Islet of Langerhans (tissue), 1 donor: ENCODE results near the gene CLSTN3.

ENCODE experiments used
- FAIRE-seq: peaks from one replicate; lab custom pipeline; 2011; peaks lifted over from hg19 to GRCh38; lab: Jason Lieb, UNC

Gene CLSTN3

GRCh38 chr12:7129872-7130691, at the start of gene CLSTN3:
Gene CLSTN3 (plus strand): TSS chr12:7130371. CDS start chr12:7130649, 278 bp downstream.
- FAIRE-seq, result no peak

GRCh38 chr12:7081037-7081436, 49.1 kb upstream of the CLSTN3 start:
- FAIRE-seq, result no peak

GRCh38 chr12:7083125-7083524, 47.0 kb upstream of the CLSTN3 start:
- no peak for FAIRE-seq

- FAIRE-seq, result no peak
These were observed 40.8 kb upstream of the CLSTN3 start for GRCh38 chr12:7089196-7089871.

- no peak for FAIRE-seq
These were observed 39.8 kb upstream of the CLSTN3 start for GRCh38 chr12:7090222-7090998.

GRCh38 chr12:7091171-7091570, 39.0 kb upstream of the CLSTN3 start:
- no peak for FAIRE-seq

- no peak for FAIRE-seq
These were observed 38.4 kb upstream of the CLSTN3 start for GRCh38 chr12:7091660-7092228.

- FAIRE-seq, result peak; percentile 84
These were observed 37.8 kb upstream of the CLSTN3 start, which contains the start of gene C1R for GRCh38 chr12:7092229-7092985. Gene C1R (minus strand): TSS chr12:7092445. CDS start chr12:7092388, 57 bp downstream.

GRCh38 chr12:7092986-7093460, 37.1 kb upstream of the CLSTN3 start:
- no peak for FAIRE-seq

GRCh38 chr12:7093486-7093885, 36.7 kb upstream of the CLSTN3 start:
- FAIRE-seq, result no peak

- no peak for FAIRE-seq
These were observed 36.3 kb upstream of the CLSTN3 start for GRCh38 chr12:7093892-7094291.

- FAIRE-seq, result no peak
These were observed 33.9 kb upstream of the CLSTN3 start for GRCh38 chr12:7096006-7096932.

- FAIRE-seq, result no peak
These were observed 33.2 kb upstream of the CLSTN3 start for GRCh38 chr12:7096979-7097378.

- FAIRE-seq, result no peak
These were observed 30.7 kb upstream of the CLSTN3 start for GRCh38 chr12:7099290-7099996.

GRCh38 chr12:7100239-7100638, 29.9 kb upstream of the CLSTN3 start:
- FAIRE-seq, result no peak

- FAIRE-seq, result no peak
These were observed 29.0 kb upstream of the CLSTN3 start for GRCh38 chr12:7101047-7101693.

GRCh38 chr12:7101694-7102131, 28.5 kb upstream of the CLSTN3 start:
- no peak for FAIRE-seq

- no peak for FAIRE-seq
These were observed 27.6 kb upstream of the CLSTN3 start for GRCh38 chr12:7102582-7102981.
